ENCODE data around the gene ABHD14A. TPM values are rescaled to one million over a fixed set of nuclear protein-coding genes. Genes with fewer than 3 reads are reported as not detected.

Gene ABHD14A
- total RNA-seq, 1 donor from 2014 or later, result 11.8 TPM

DNA sequence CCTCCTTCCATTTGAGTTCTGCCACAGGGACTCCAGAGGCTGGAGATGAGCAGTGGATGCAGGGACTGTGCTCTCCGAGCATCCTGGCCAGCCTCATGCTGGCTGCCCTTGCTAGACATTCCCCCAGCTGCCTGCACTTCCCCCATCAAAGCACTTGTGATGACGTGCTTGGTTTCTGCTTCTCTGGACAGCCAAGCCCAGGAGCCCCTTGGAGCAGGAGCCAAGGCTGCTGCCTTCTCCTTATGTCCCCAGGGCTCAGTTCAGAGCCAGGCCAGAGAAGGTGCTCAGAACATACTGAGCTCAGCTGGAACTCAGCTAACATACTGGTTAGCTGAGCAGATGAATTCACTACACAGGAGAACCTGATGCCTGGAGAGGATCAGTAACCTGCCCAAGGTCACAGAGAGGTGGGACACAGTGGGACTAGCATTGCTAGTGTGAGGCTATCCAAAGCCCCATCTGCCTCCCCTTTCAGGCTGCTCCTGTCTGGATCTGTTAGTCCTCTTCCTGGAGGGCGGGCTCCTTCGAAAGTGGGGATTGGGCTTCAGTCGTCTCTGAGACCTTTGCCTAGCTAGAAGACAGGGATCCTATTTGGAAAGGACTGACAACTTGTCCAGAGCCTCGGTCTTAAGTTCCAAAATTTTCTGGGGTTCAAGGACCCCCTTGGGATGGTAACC is 11.9 kb upstream of the ABHD14A start:
- peaks cover 40% of the 10 kb centered on the region for H3K79me2 ChIP-seq (ENCODE audit: insufficient read depth, low read length)
- Mint-ChIP-seq H3K4me1 (ENCODE audit: low read depth, unreplicated experiment) (peaks cover 10% of the 10 kb centered on the region), H3K27me3 (ENCODE audit: low read depth, unreplicated experiment) (peaks cover 8% of the 10 kb centered on the region), H3K9me3 (ENCODE audit: unreplicated experiment) (peaks cover 3% of the 10 kb centered on the region), H3K27ac (ENCODE audit: unreplicated experiment) (no peak overlapping the region), H3K36me3 (ENCODE audit: low read depth, unreplicated experiment) (peaks cover 31% of the 10 kb centered on the region), H3K4me3 (ENCODE audit: unreplicated experiment) (no peak overlapping the region)
- no peaks in the 10 kb centered on the region for H3K36me3 ChIP-seq (ENCODE audit: insufficient read depth, low read length)
- no peak overlapping the region for H3K4me2 ChIP-seq (ENCODE audit: low read length)
- TF ChIP-seq EZH2 (IDR thresholded peaks at IDR 0.05; ENCODE audit: insufficient read depth, low read length) (no peak), CTCF (IDR thresholded peaks at IDR 0.05; ENCODE audit: insufficient read depth, low read depth, low read length) (no peak)
- H3K4me3 ChIP-seq (ENCODE audit: insufficient read depth, low read depth, low read length), result no peak overlapping the region
- H3K27ac ChIP-seq (ENCODE audit: low read depth, low read length), result no peak overlapping the region
- H3K27me3 ChIP-seq (ENCODE audit: insufficient read depth, low read length), result no peaks in the 10 kb centered on the region
- no peak for DNase-seq (ENCODE audit: low read depth)
- H4K20me1 ChIP-seq (ENCODE audit: insufficient read depth, low read length), result peaks cover 58% of the 10 kb centered on the region
- H3K9me3 ChIP-seq (ENCODE audit: insufficient read depth, low read depth, low read length), result no peaks in the 10 kb centered on the region
- no peak overlapping the region for H3K9ac ChIP-seq (ENCODE audit: low read length)
- peaks cover 13% of the 10 kb centered on the region for H3K4me1 ChIP-seq (ENCODE audit: insufficient read depth, low read length)
- no peak for FAIRE-seq
- H2AFZ ChIP-seq (ENCODE audit: low read depth, low read length), result no peak overlapping the region

DNA sequence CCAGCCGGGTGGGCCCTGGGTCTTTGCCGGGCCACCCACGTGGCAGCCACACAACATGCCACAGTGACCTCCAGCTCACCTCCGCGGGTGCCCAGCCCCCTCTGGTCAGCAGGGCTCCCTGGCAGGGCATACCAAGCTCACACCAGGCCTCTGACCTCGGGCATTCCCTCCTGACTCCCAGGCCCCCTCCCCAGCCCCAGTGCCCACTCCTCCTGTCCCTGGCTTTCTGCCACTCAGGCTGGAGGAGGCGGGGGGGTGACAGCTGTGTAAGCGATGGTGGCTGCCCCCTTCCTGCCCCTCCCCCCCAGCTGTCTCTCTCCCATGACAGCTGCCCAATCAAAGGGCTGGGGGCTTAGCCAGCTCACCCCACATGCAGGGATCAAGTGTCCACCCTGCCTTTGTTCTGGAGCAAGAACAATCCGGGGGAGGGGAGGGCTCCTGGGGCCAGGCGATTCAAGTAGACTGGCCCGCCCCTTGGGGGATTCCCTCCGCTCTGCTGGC is 10.9 kb upstream of the ABHD14A start:
- no peak overlapping the region for H3K27ac ChIP-seq (ENCODE audit: low read depth, low read length)
- Mint-ChIP-seq H3K4me1 (ENCODE audit: low read depth, unreplicated experiment) (peaks cover 14% of the 10 kb centered on the region), H3K27ac (ENCODE audit: unreplicated experiment) (no peak overlapping the region), H3K9me3 (ENCODE audit: unreplicated experiment) (peaks cover 3% of the 10 kb centered on the region), H3K36me3 (ENCODE audit: low read depth, unreplicated experiment) (peaks cover 24% of the 10 kb centered on the region), H3K4me3 (ENCODE audit: unreplicated experiment) (no peak overlapping the region), H3K27me3 (ENCODE audit: low read depth, unreplicated experiment) (peaks cover 8% of the 10 kb centered on the region)
- H2AFZ ChIP-seq (ENCODE audit: low read depth, low read length), result no peak overlapping the region
- H3K79me2 ChIP-seq (ENCODE audit: insufficient read depth, low read length), result peaks cover 40% of the 10 kb centered on the region
- peaks cover 62% of the 10 kb centered on the region for H4K20me1 ChIP-seq (ENCODE audit: insufficient read depth, low read length)
- TF ChIP-seq EZH2 (IDR thresholded peaks at IDR 0.05; ENCODE audit: insufficient read depth, low read length), result no peak
- TF ChIP-seq CTCF (IDR thresholded peaks at IDR 0.05; ENCODE audit: insufficient read depth, low read depth, low read length), result no peak
- peaks cover 15% of the 10 kb centered on the region for H3K4me1 ChIP-seq (ENCODE audit: insufficient read depth, low read length)
- FAIRE-seq, result no peak
- H3K4me3 ChIP-seq (ENCODE audit: insufficient read depth, low read depth, low read length), result no peak overlapping the region
- H3K4me2 ChIP-seq (ENCODE audit: low read length), result peak overlapping the region; percentile 98
- no peaks in the 10 kb centered on the region for H3K27me3 ChIP-seq (ENCODE audit: insufficient read depth, low read length)
- DNase-seq (ENCODE audit: low read depth), result no peak
- H3K36me3 ChIP-seq (ENCODE audit: insufficient read depth, low read length), result no peaks in the 10 kb centered on the region
- H3K9me3 ChIP-seq (ENCODE audit: insufficient read depth, low read depth, low read length), result no peaks in the 10 kb centered on the region
- no peak overlapping the region for H3K9ac ChIP-seq (ENCODE audit: low read length)

GRCh38 chr3:51964521-51964920 is 10.3 kb upstream of the ABHD14A start:
- Mint-ChIP-seq H3K27me3 (ENCODE audit: low read depth, unreplicated experiment) (peaks cover 8% of the 10 kb centered on the region), H3K4me3 (ENCODE audit: unreplicated experiment) (peak overlapping the region; percentile 73), H3K27ac (ENCODE audit: unreplicated experiment) (no peak overlapping the region), H3K36me3 (ENCODE audit: low read depth, unreplicated experiment) (peaks cover 24% of the 10 kb centered on the region), H3K9me3 (ENCODE audit: unreplicated experiment) (peaks cover 3% of the 10 kb centered on the region), H3K4me1 (ENCODE audit: low read depth, unreplicated experiment) (peaks cover 14% of the 10 kb centered on the region)
- no peak for FAIRE-seq
- no peak overlapping the region for H3K27ac ChIP-seq (ENCODE audit: low read depth, low read length)
- no peaks in the 10 kb centered on the region for H3K36me3 ChIP-seq (ENCODE audit: insufficient read depth, low read length)
- DNase-seq (ENCODE audit: low read depth), result no peak
- TF ChIP-seq CTCF (IDR thresholded peaks at IDR 0.05; ENCODE audit: insufficient read depth, low read depth, low read length), result no peak
- no peak for TF ChIP-seq EZH2 (IDR thresholded peaks at IDR 0.05; ENCODE audit: insufficient read depth, low read length)
- H3K9me3 ChIP-seq (ENCODE audit: insufficient read depth, low read depth, low read length), result no peaks in the 10 kb centered on the region
- H3K4me2 ChIP-seq (ENCODE audit: low read length), result peak overlapping the region; percentile 98
- H3K4me1 ChIP-seq (ENCODE audit: insufficient read depth, low read length), result peaks cover 15% of the 10 kb centered on the region
- H3K4me3 ChIP-seq (ENCODE audit: insufficient read depth, low read depth, low read length), result no peak overlapping the region
- H4K20me1 ChIP-seq (ENCODE audit: insufficient read depth, low read length), result peaks cover 64% of the 10 kb centered on the region
- no peak overlapping the region for H2AFZ ChIP-seq (ENCODE audit: low read depth, low read length)
- H3K27me3 ChIP-seq (ENCODE audit: insufficient read depth, low read length), result no peaks in the 10 kb centered on the region
- peaks cover 40% of the 10 kb centered on the region for H3K79me2 ChIP-seq (ENCODE audit: insufficient read depth, low read length)
- H3K9ac ChIP-seq (ENCODE audit: low read length), result no peak overlapping the region

Measured in astrocyte (in vitro differentiated cells and primary cell).